K562 (cell line): ENCODE measurements around the gene LRRC4. TPM values are rescaled to one million over a fixed set of nuclear protein-coding genes. Genes with fewer than 3 reads are reported as not detected.

ENCODE experiments used
- ATAC-seq: fragments of 200-7000 bp; cut with Tn5 transposase; 3 replicates; pipeline ENCODE4 v1.9.1; 2020; ENCODE audit warnings: moderate library complexity
- BruUV-seq: library from RNA; stranded (reverse); fragments of 400-500 nt; replicated peaks from 2 replicates; lab custom pipeline; 2021; lab: Mats Ljungman, UMichigan
- CTCF ChIA-PET: fragments of 300-600 bp; formaldehyde crosslinking; extraction: SDS; loops from one replicate; lab custom pipeline; 2021; ENCODE audit warnings: low intra/inter-chr PET ratio; lab: Yijun Ruan, JAX
- POLR2A ChIA-PET: fragments of 300-600, 350-650 bp; sonication (Branson Sonifier 250); formaldehyde crosslinking; extraction: SDS; loops from one replicate; lab custom pipeline; 2021; ENCODE audit warnings: antibody characterized with exemption, inconsistent platforms; lab: Yijun Ruan, JAX
- DNase-seq, 4 experiments: peaks; one replicate each; pipeline versions ENCODE4 v3.0.0 to v3.0.0-alpha.2; 2011 to 2018; ENCODE audit warnings: low spot score in 3 of 4, mixed read lengths in 3 of 4; ENCODE audit errors: extremely low read depth in 1 of 4
- FAIRE-seq: peaks from 2 replicates; lab custom pipeline; 2011; peaks lifted over from hg19 to GRCh38; lab: Jason Lieb, UNC
- H2AFZ ChIP-seq: 2 replicates; pipeline ENCODE4 v1.6.0; 2011; ENCODE audit warnings: low read depth, low read length, control low read depth, inconsistent platforms
- H3K27ac ChIP-seq: fragments of 200-600 bp; 3 replicates; pipeline ENCODE4 v1.8.0; 2011; ENCODE audit warnings: low read depth, mild to moderate bottlenecking, control low read depth, inconsistent platforms, low read length, moderate library complexity, mixed read lengths; ENCODE audit errors: extremely low read depth
- H3K27me3 ChIP-seq, 2 experiments: fragments of 300-600 bp in 1 of 2; 2 replicates in 1 of 2; 3 replicates in 1 of 2; pipeline versions ENCODE4 v1.6.0 to v1.8.0; 2011; ENCODE audit warnings: inconsistent platforms in 2 of 2, low read length in 2 of 2, mild to moderate bottlenecking in 1 of 2, mixed read lengths in 1 of 2, moderate library complexity in 1 of 2; ENCODE audit not compliant: control insufficient read depth in 2 of 2, insufficient read depth in 2 of 2
- H3K36me3 ChIP-seq: fragments of 300-600 bp; 3 replicates; pipeline ENCODE4 v1.8.0; 2011; ENCODE audit warnings: mild to moderate bottlenecking, low read length, inconsistent platforms; ENCODE audit not compliant: control insufficient read depth, insufficient read depth
- H3K4me1 ChIP-seq, 2 experiments: fragments of 200-600 bp in 1 of 2; replicated peaks in 1 of 2; 2 replicates in 1 of 2; 3 replicates in 1 of 2; pipeline versions ENCODE4 v1.5.1 to v1.8.0; 2011; ENCODE audit warnings: inconsistent platforms in 2 of 2, low read length in 2 of 2, mild to moderate bottlenecking in 1 of 2, mixed read lengths in 1 of 2, moderate library complexity in 1 of 2; ENCODE audit not compliant: control insufficient read depth in 2 of 2, insufficient read depth in 2 of 2
- H3K4me2 ChIP-seq: 2 replicates; pipeline ENCODE4 v1.6.1; 2011; ENCODE audit warnings: low read length, control low read depth, inconsistent platforms, mixed read lengths; ENCODE audit not compliant: insufficient read depth
- H3K4me3 ChIP-seq: fragments of 200-600 bp; sonication (generic), shearing (Covaris generic); 2 replicates; pipeline ENCODE4 v1.5.1; 2016; ENCODE audit warnings: control low read depth, inconsistent platforms
- H3K79me2 ChIP-seq: fragments of 200-600 bp; 3 replicates; pipeline ENCODE4 v1.8.0; 2011; ENCODE audit warnings: low read length, inconsistent platforms; ENCODE audit not compliant: control insufficient read depth, insufficient read depth
- H3K9ac ChIP-seq, 2 experiments: 2 replicates each; pipeline versions ENCODE4 v1.6.0 to v1.6.1; 2011; ENCODE audit warnings: low read depth in 2 of 2, low read length in 2 of 2, control low read depth in 1 of 2, inconsistent platforms in 1 of 2, mild to moderate bottlenecking in 1 of 2, mixed read lengths in 1 of 2; ENCODE audit not compliant: insufficient read depth in 1 of 2
- H3K9me1 ChIP-seq: one replicate; pipeline ENCODE4 v1.6.0; 2011; ENCODE audit warnings: inconsistent platforms, mild to moderate bottlenecking, low read length, moderate library complexity; ENCODE audit not compliant: control insufficient read depth, insufficient read depth
- H3K9me3 ChIP-seq: replicated peaks from 2 replicates; pipeline ENCODE4 v1.5.1; 2011; ENCODE audit warnings: low read depth, low read length, inconsistent platforms; ENCODE audit not compliant: control insufficient read depth, insufficient read depth
- H4K20me1 ChIP-seq: replicated peaks from 2 replicates; pipeline ENCODE4 v1.6.1; 2011; ENCODE audit warnings: low read length, inconsistent platforms, mixed read lengths; ENCODE audit not compliant: control insufficient read depth, insufficient read depth
- E2F6 ChIP-seq, 2 experiments: IDR thresholded peaks; 2 replicates each; pipeline ENCODE4 v1.6.1; 2011; ENCODE audit warnings: borderline replicate concordance in 1 of 2, control low read depth in 1 of 2, low read depth in 1 of 2, low read length in 1 of 2, mild to moderate bottlenecking in 1 of 2, mixed read lengths in 1 of 2, moderate library complexity in 1 of 2; ENCODE audit not compliant: insufficient read depth in 1 of 2, insufficient read length in 1 of 2, poor library complexity in 1 of 2, severe bottlenecking in 1 of 2; ENCODE audit errors: extremely low read depth in 1 of 2
- EGR1 ChIP-seq: fragments of 450-650 bp; conservative IDR thresholded peaks from 2 replicates; pipeline ENCODE4 v1.6.1; 2017; ENCODE audit warnings: mild to moderate bottlenecking
- HEY1 ChIP-seq: fragments of 250-450 bp; sonication (Bioruptor Pico); IDR thresholded peaks from 2 replicates; pipeline ENCODE4 v1.5.0; 2020; ENCODE audit warnings: mild to moderate bottlenecking, moderate library complexity, borderline replicate concordance
- POLR2G ChIP-seq: fragments of 200-400 bp; formaldehyde crosslinking; IDR thresholded peaks from 2 replicates; pipeline ENCODE4 v1.6.1; 2017; ENCODE audit warnings: low read depth, mild to moderate bottlenecking, antibody characterized with exemption, low read length, moderate library complexity
- RBM22 ChIP-seq: fragments of 200-400 bp; formaldehyde crosslinking; IDR thresholded peaks from 2 replicates; pipeline ENCODE4 v1.6.1; 2018; ENCODE audit warnings: low read length, low read depth; ENCODE audit not compliant: poor library complexity, severe bottlenecking
- WGBS: fragments of 100-300 bp; shearing (Covaris generic); methylation state at CpG from one replicate; pipeline ENCODE4 v1.1.6; 2016; ENCODE audit warnings: low coverage, mixed read lengths; ENCODE audit not compliant: insufficient coverage; ENCODE audit errors: missing lambda C conversion rate; 5-methylcytosine and 5-hydroxymethylcytosine counted together
- in situ Hi-C: fragments of 300-500 bp; cut with MboI; formaldehyde crosslinking; loops from 4 replicates; pipeline ENCODE4 v1.15.0; 2018; ENCODE audit warnings: inconsistent platforms, mixed read lengths
- intact Hi-C: fragments of 100-400 bp; cut with micrococcal nuclease; formaldehyde crosslinking; loops from 2 replicates; pipeline ENCODE4 v1.14.2; 2022
- polyA plus RNA-seq, 8 experiments: library from polyadenylated mRNA; depleted of rRNA in 4 of 8; stranded (reverse) in 5 of 8; unstranded in 3 of 8; fragments of >200 nt; fragmentation: Nextera tagmentation in 2 of 8; fragmentation: Illumina TruSeq in 1 of 8; extraction: Ambion mirVana in 2 of 8; extraction: Trizol in 1 of 8; gene quantifications; 2 replicates each; pipeline versions ENCODE4 v1.2.1 to v1.2.3, GENCODE V29; 2011 to 2014; ENCODE audit warnings: inconsistent platforms in 1 of 8, missing spikeins in 1 of 8
- total RNA-seq, 7 experiments: library from RNA; depleted of rRNA in 6 of 7; stranded (reverse); fragments of >200 nt in 6 of 7; fragmentation: Illumina TruSeq in 2 of 7; extraction: Trizol in 2 of 7; gene quantifications; 2 replicates each; pipeline versions ENCODE4 v1.2.1 to v1.2.3, GENCODE V29; 2011 to 2021; ENCODE audit warnings: low replicate concordance in 1 of 7

LRRC4 gene
- total and polyA plus RNA-seq, 9 of the 15 experiments (the other 6 are each of a cell fraction or from before 2014, with no cell fraction given) = 0.04 to 0.11 TPM; not detected in 7

- Histone ChIP-seq H3K9me1 (no peaks in the 10 kb centered on the region), H3K27ac (no peak overlapping the region), H3K9ac (no peak overlapping the region), H3K4me1 (peaks cover 0 to 10% of the 10 kb centered on the region in 2 experiments; a peak in 1 of 5 replicates), H4K20me1 (peaks cover 10% of the 10 kb centered on the region), H3K9me3 (peaks cover 13% of the 10 kb centered on the region), H3K27me3 (no peaks in the 10 kb centered on the region), H3K4me3 (no peak overlapping the region), H3K79me2 (peaks cover 4% of the 10 kb centered on the region; the same call in 1 of the 3 replicates), H2AFZ (no peak overlapping the region), H3K36me3 (peaks cover 28% of the 10 kb centered on the region), H3K4me2 (no peak overlapping the region)
- in situ Hi-C loops = no loop called here
- intact Hi-C loops = no loop called here
- WGBS = 96% methylated on average over 35 of the region's 41 CpGs
- no peak for ATAC-seq
- TF ChIP-seq POLR2G = 0 out of 2 replicates have a peak, but pooled peaks have one; percentile 36
- no peak for TF ChIP-seq HEY1
- peak; percentile 25; the same call in 1 of the 2 replicates for TF ChIP-seq EGR1
- TF ChIP-seq RBM22 = peak; percentile 87
- TF ChIP-seq E2F6 (IDR thresholded peaks at IDR 0.05; ENCODE audit: borderline replicate concordance in 1 of 2, extremely low read depth in 1 of 2, insufficient read depth in 1 of 2, insufficient read length in 1 of 2, low read depth in 1 of 2, low read length in 1 of 2, poor library complexity in 1 of 2, severe bottlenecking in 1 of 2) = no peak
- DNase-seq = no peak
- no peak for FAIRE-seq
- CTCF ChIA-PET = interaction anchor here (0.6 kb wide), 1 partner anchor 25 kb away, joined by 3 read pairs; no protein-coding TSS in a partner anchor
- BruUV-seq = no TSS peak
- POLR2A ChIA-PET = no interaction called here
Observed at GRCh38 chr7:128032605-128033235, 1.5 kb upstream of the LRRC4 start.
